Activated naive CD8-positive, alpha-beta T cell treated with anti-CD3 and anti-CD28 coated beads, Interleukin-2, amount 50 U/mL, for 24 hours (primary cell): ENCODE results near the gene AP3B2.

Experiments used
- ATAC-seq: fragments of 150-1000 bp; cut with Tn5 transposase; one replicate; pipeline ENCODE4 v1.10.0; 2021
- DNase-seq: peaks from one replicate; pipeline ENCODE4 v3.0.0; 2021
- H3K27ac Mint-ChIP-seq: one replicate; pipeline ENCODE4 v1.8.0; 2021; ENCODE audit warnings: mild to moderate bottlenecking, mixed read lengths
- H3K27me3 Mint-ChIP-seq: one replicate; pipeline ENCODE4 v1.8.0; 2021; ENCODE audit warnings: mixed read lengths
- H3K36me3 Mint-ChIP-seq: one replicate; pipeline ENCODE4 v1.8.0; 2021; ENCODE audit warnings: low read depth, mixed read lengths
- H3K4me1 Mint-ChIP-seq: one replicate; pipeline ENCODE4 v1.8.0; 2021; ENCODE audit warnings: mixed read lengths
- H3K4me3 Mint-ChIP-seq: one replicate; pipeline ENCODE4 v1.8.0; 2021; ENCODE audit warnings: mild to moderate bottlenecking, moderate library complexity, mixed read lengths
- H3K9me3 Mint-ChIP-seq: one replicate; pipeline ENCODE4 v1.8.0; 2021; ENCODE audit warnings: mixed read lengths

Gene AP3B2

GRCh38 chr15:82679626-82680199 is 30.0 kb downstream of the AP3B2 start:
- H3K27ac Mint-ChIP-seq: no peak overlapping the region

GRCh38 chr15:82677720-82678323 is 31.9 kb downstream of the AP3B2 start:
- H3K9me3 Mint-ChIP-seq: no peaks in the 10 kb centered on the region
- H3K36me3 Mint-ChIP-seq: no peaks in the 10 kb centered on the region
- ATAC-seq: no peak
- H3K4me1 Mint-ChIP-seq: peaks cover 11% of the 10 kb centered on the region
- peaks cover 4% of the 10 kb centered on the region for H3K27me3 Mint-ChIP-seq
- DNase-seq: no peak
- no peak overlapping the region for H3K27ac Mint-ChIP-seq
- H3K4me3 Mint-ChIP-seq: no peak overlapping the region

More at GRCh38 chr15:82679626-82680199, 30.0 kb downstream of the AP3B2 start:
- DNase-seq (no peak), ATAC-seq (no peak)
- peak overlapping the region; percentile 83 for H3K4me3 Mint-ChIP-seq
- no peaks in the 10 kb centered on the region for H3K9me3 Mint-ChIP-seq
- no peaks in the 10 kb centered on the region for H3K36me3 Mint-ChIP-seq
- H3K27me3 Mint-ChIP-seq: peaks cover 6% of the 10 kb centered on the region
- peaks cover 11% of the 10 kb centered on the region for H3K4me1 Mint-ChIP-seq

- ATAC-seq: no peak
- Mint-ChIP-seq H3K9me3 (no peaks in the 10 kb centered on the region), H3K36me3 (no peaks in the 10 kb centered on the region), H3K4me3 (no peak overlapping the region), H3K4me1 (peaks cover 2% of the 10 kb centered on the region), H3K27ac (no peak overlapping the region), H3K27me3 (peaks cover 2% of the 10 kb centered on the region)
- no peak for DNase-seq
These were observed 34.8 kb downstream of the AP3B2 start for GRCh38 chr15:82674873-82675272.

- H3K9me3 Mint-ChIP-seq: no peaks in the 10 kb centered on the region
- no peaks in the 10 kb centered on the region for H3K4me1 Mint-ChIP-seq
- no peaks in the 10 kb centered on the region for H3K36me3 Mint-ChIP-seq
- H3K27ac Mint-ChIP-seq: no peak overlapping the region
- ATAC-seq (no peak), DNase-seq (no peak)
- no peak overlapping the region for H3K4me3 Mint-ChIP-seq
- peaks cover 4% of the 10 kb centered on the region for H3K27me3 Mint-ChIP-seq
These were observed 39.0 kb downstream of the AP3B2 start for GRCh38 chr15:82670699-82671098.

GRCh38 chr15:82666606-82667005 is 43.1 kb downstream of the AP3B2 start:
- DNase-seq (no peak), ATAC-seq (no peak)
- Mint-ChIP-seq H3K27ac (no peak overlapping the region), H3K27me3 (peaks cover 3% of the 10 kb centered on the region), H3K4me3 (no peak overlapping the region), H3K4me1 (no peaks in the 10 kb centered on the region), H3K9me3 (no peaks in the 10 kb centered on the region), H3K36me3 (no peaks in the 10 kb centered on the region)

GRCh38 chr15:82664021-82664420 is 45.7 kb downstream of the AP3B2 start:
- Mint-ChIP-seq H3K4me3 (no peak overlapping the region), H3K9me3 (no peaks in the 10 kb centered on the region), H3K27me3 (peaks cover 3% of the 10 kb centered on the region), H3K36me3 (no peaks in the 10 kb centered on the region), H3K27ac (no peak overlapping the region), H3K4me1 (no peaks in the 10 kb centered on the region)
- DNase-seq (no peak), ATAC-seq (no peak)

GRCh38 chr15:82663186-82663600 is 46.5 kb downstream of the AP3B2 start:
- peak; percentile 57 for DNase-seq
- Mint-ChIP-seq H3K27ac (no peak overlapping the region), H3K4me3 (no peak overlapping the region), H3K4me1 (no peaks in the 10 kb centered on the region), H3K9me3 (no peaks in the 10 kb centered on the region), H3K36me3 (no peaks in the 10 kb centered on the region), H3K27me3 (peaks cover 3% of the 10 kb centered on the region)
- no peak for ATAC-seq

- ATAC-seq: no peak
- Mint-ChIP-seq H3K36me3 (no peaks in the 10 kb centered on the region), H3K27me3 (peaks cover 3% of the 10 kb centered on the region), H3K9me3 (no peaks in the 10 kb centered on the region), H3K4me3 (no peak overlapping the region), H3K27ac (no peak overlapping the region), H3K4me1 (no peaks in the 10 kb centered on the region)
- no peak for DNase-seq
These were observed 47.0 kb downstream of the AP3B2 start for GRCh38 chr15:82662641-82663040.

- DNase-seq (no peak), ATAC-seq (no peak)
- Mint-ChIP-seq H3K4me3 (no peak overlapping the region), H3K4me1 (no peaks in the 10 kb centered on the region), H3K9me3 (no peaks in the 10 kb centered on the region), H3K27me3 (no peaks in the 10 kb centered on the region), H3K27ac (no peak overlapping the region), H3K36me3 (no peaks in the 10 kb centered on the region)
These were observed 49.3 kb downstream of the AP3B2 start for GRCh38 chr15:82660378-82660777.

GRCh38 chr15:82656641-82657266 is 52.9 kb downstream of the AP3B2 start:
- H3K27me3 Mint-ChIP-seq: peaks cover 5% of the 10 kb centered on the region
- no peak overlapping the region for H3K4me3 Mint-ChIP-seq
- H3K9me3 Mint-ChIP-seq: no peaks in the 10 kb centered on the region
- ATAC-seq (no peak), DNase-seq (no peak)
- no peak overlapping the region for H3K27ac Mint-ChIP-seq
- H3K4me1 Mint-ChIP-seq: peaks cover 2% of the 10 kb centered on the region
- H3K36me3 Mint-ChIP-seq: no peaks in the 10 kb centered on the region

GRCh38 chr15:82655606-82656005 is 54.1 kb downstream of the AP3B2 start:
- peaks cover 4% of the 10 kb centered on the region for H3K4me1 Mint-ChIP-seq
- no peaks in the 10 kb centered on the region for H3K36me3 Mint-ChIP-seq
- H3K4me3 Mint-ChIP-seq: no peak overlapping the region
- ATAC-seq (no peak), DNase-seq (no peak)
- peaks cover 8% of the 10 kb centered on the region for H3K27me3 Mint-ChIP-seq
- H3K9me3 Mint-ChIP-seq: no peaks in the 10 kb centered on the region
- no peak overlapping the region for H3K27ac Mint-ChIP-seq

- Mint-ChIP-seq H3K36me3 (no peaks in the 10 kb centered on the region), H3K9me3 (no peaks in the 10 kb centered on the region), H3K27me3 (peaks cover 17% of the 10 kb centered on the region), H3K4me3 (no peak overlapping the region), H3K27ac (no peak overlapping the region), H3K4me1 (peaks cover 8% of the 10 kb centered on the region)
- no peak for ATAC-seq
- no peak for DNase-seq
These were observed 56.0 kb downstream of the AP3B2 start for GRCh38 chr15:82653483-82654168.

- peaks cover 13% of the 10 kb centered on the region for H3K4me1 Mint-ChIP-seq
- H3K27me3 Mint-ChIP-seq: peaks cover 25% of the 10 kb centered on the region
- no peaks in the 10 kb centered on the region for H3K9me3 Mint-ChIP-seq
- ATAC-seq (no peak), DNase-seq (no peak)
- no peak overlapping the region for H3K27ac Mint-ChIP-seq
- no peak overlapping the region for H3K4me3 Mint-ChIP-seq
- H3K36me3 Mint-ChIP-seq: no peaks in the 10 kb centered on the region
These were observed 58.0 kb downstream of the AP3B2 start for GRCh38 chr15:82651708-82652107.

- no peak overlapping the region for H3K27ac Mint-ChIP-seq
- H3K27me3 Mint-ChIP-seq: peaks cover 34% of the 10 kb centered on the region
- no peak overlapping the region for H3K4me3 Mint-ChIP-seq
These were observed 59.5 kb downstream of the AP3B2 start for GRCh38 chr15:82650046-82650670.

More at GRCh38 chr15:82650046-82650670, 59.5 kb downstream of the AP3B2 start:
- ATAC-seq (no peak), DNase-seq (no peak)
- Mint-ChIP-seq H3K36me3 (no peaks in the 10 kb centered on the region), H3K4me1 (peaks cover 17% of the 10 kb centered on the region), H3K9me3 (no peaks in the 10 kb centered on the region)
